H1 (cell line): ENCODE data around the gene ELOA. TPM values are rescaled to one million over a fixed set of nuclear protein-coding genes. Genes with fewer than 3 reads are reported as not detected.

Experiments
- CTCF ChIA-PET: fragments of 300-600 bp; sonication (Branson Sonifier 250); formaldehyde crosslinking; loops from one replicate; lab custom pipeline; 2021; ENCODE audit not compliant: partially characterized antibody; lab: Charles Lee
- POLR2A ChIA-PET: fragments of 300-600 bp; sonication (Branson Sonifier 250); formaldehyde crosslinking; loops from one replicate; lab custom pipeline; 2021; ENCODE audit warnings: inconsistent platforms; ENCODE audit not compliant: partially characterized antibody; lab: Charles Lee
- DNase-seq, 2 experiments: peaks; one replicate each; pipeline versions ENCODE4 v3.0.0 to v3.0.0-alpha.2; 2010 to 2022; ENCODE audit warnings: low spot score in 2 of 2, low read depth in 1 of 2, mixed read lengths in 1 of 2
- FAIRE-seq: peaks from 2 replicates; lab custom pipeline; 2011; peaks lifted over from hg19 to GRCh38; lab: Jason Lieb, UNC
- H2AFZ ChIP-seq: 2 replicates; pipeline ENCODE4 v1.8.1; 2012; ENCODE audit warnings: low read length, inconsistent platforms
- H2AK5ac ChIP-seq: 2 replicates; pipeline ENCODE4 v1.6.1; 2013; ENCODE audit warnings: low read depth, low read length
- H2BK120ac ChIP-seq: replicated peaks from 2 replicates; pipeline ENCODE3; 2013; ENCODE audit warnings: low read depth, low read length, inconsistent platforms
- H2BK12ac ChIP-seq: 2 replicates; pipeline ENCODE4 v1.6.1; 2013; ENCODE audit warnings: low read depth, low read length
- H2BK15ac ChIP-seq: 2 replicates; pipeline ENCODE4 v1.6.1; 2013; ENCODE audit warnings: low read length
- H2BK20ac ChIP-seq: 2 replicates; pipeline ENCODE4 v1.6.1; 2013; ENCODE audit warnings: low read length
- H2BK5ac ChIP-seq: 2 replicates; pipeline ENCODE4 v1.6.1; 2013; ENCODE audit warnings: low read depth, low read length
- H3K14ac ChIP-seq: 2 replicates; pipeline ENCODE4 v1.6.1; 2013; ENCODE audit warnings: inconsistent platforms; ENCODE audit not compliant: insufficient read length
- H3K18ac ChIP-seq: 2 replicates; pipeline ENCODE4 v1.6.1; 2013; ENCODE audit warnings: low read length; ENCODE audit errors: extremely low read depth
- H3K23ac ChIP-seq: 2 replicates; pipeline ENCODE4 v1.6.1; 2013; ENCODE audit warnings: inconsistent platforms; ENCODE audit not compliant: insufficient read length
- H3K23me2 ChIP-seq: 2 replicates; pipeline ENCODE4 v1.6.1; 2013; ENCODE audit warnings: low read depth, low read length
- H3K27ac ChIP-seq: 2 replicates; pipeline ENCODE4 v1.6.1; 2011; ENCODE audit warnings: low read depth, low read length, inconsistent platforms
- H3K27me3 ChIP-seq, 4 experiments: replicated peaks in 1 of 4; 1 replicate in 1 of 4; 2 replicates in 3 of 4; pipeline versions ENCODE4 v1.6.1 to v1.8.1; 2011 to 2013; ENCODE audit warnings: low read length in 3 of 4, mild to moderate bottlenecking in 3 of 4, inconsistent platforms in 2 of 4, mixed read lengths in 2 of 4, moderate library complexity in 1 of 4; ENCODE audit not compliant: control insufficient read depth in 3 of 4, insufficient read depth in 3 of 4; ENCODE audit errors: extremely low read depth in 1 of 4
- H3K36me3 ChIP-seq, 4 experiments: 2 replicates each; pipeline versions ENCODE4 v1.6.1 to v1.8.1; 2011 to 2013; ENCODE audit warnings: mild to moderate bottlenecking in 4 of 4, low read length in 3 of 4, moderate library complexity in 2 of 4, control low read depth in 1 of 4, inconsistent platforms in 1 of 4; ENCODE audit not compliant: insufficient read depth in 4 of 4, control insufficient read depth in 2 of 4
- H3K4ac ChIP-seq: replicated peaks from 2 replicates; pipeline ENCODE3; 2013; ENCODE audit warnings: low read length, low read depth, mixed read lengths, inconsistent platforms; ENCODE audit not compliant: insufficient read length
- H3K4me1 ChIP-seq, 4 experiments: replicated peaks in 1 of 4; 1 replicate in 1 of 4; 2 replicates in 3 of 4; pipeline versions ENCODE4 v1.6.1 to v1.8.1; 2011 to 2013; ENCODE audit warnings: low read length in 3 of 4, inconsistent platforms in 2 of 4, mixed read lengths in 1 of 4; ENCODE audit not compliant: insufficient read depth in 4 of 4, control insufficient read depth in 3 of 4
- H3K4me2 ChIP-seq, 2 experiments: 2 replicates each; pipeline versions ENCODE4 v1.6.1 to v1.8.1; 2011 to 2013; ENCODE audit warnings: low read depth in 2 of 2, low read length in 2 of 2, control low read depth in 1 of 2, inconsistent platforms in 1 of 2, mild to moderate bottlenecking in 1 of 2; ENCODE audit not compliant: insufficient read depth in 1 of 2
- H3K4me3 ChIP-seq, 4 experiments: fragments of 200-600, 300-600 bp in 1 of 4; sonication (generic), shearing (Covaris generic), sonication (Bioruptor Twin) in 1 of 4; 2 replicates each; pipeline versions ENCODE4 v1.5.1 to v1.8.1; 2011 to 2016; ENCODE audit warnings: low read length in 4 of 4, low read depth in 3 of 4, control low read depth in 2 of 4, inconsistent platforms in 2 of 4, mild to moderate bottlenecking in 2 of 4, mixed read lengths in 1 of 4, moderate library complexity in 1 of 4; ENCODE audit not compliant: insufficient read depth in 2 of 4; ENCODE audit errors: extremely low read depth in 1 of 4
- H3K56ac ChIP-seq: replicated peaks from 2 replicates; pipeline ENCODE3; 2013; ENCODE audit warnings: low read depth, mild to moderate bottlenecking, mixed read lengths, low read length, inconsistent platforms; ENCODE audit not compliant: insufficient read length
- H3K79me1 ChIP-seq: 2 replicates; pipeline ENCODE4 v1.6.1; 2013; ENCODE audit warnings: low read depth, low read length, control low read depth
- H3K79me2 ChIP-seq, 2 experiments: 2 replicates each; pipeline versions ENCODE4 v1.6.1 to v1.8.1; 2012 to 2013; ENCODE audit warnings: low read length in 2 of 2, mild to moderate bottlenecking in 2 of 2, inconsistent platforms in 1 of 2; ENCODE audit not compliant: insufficient read depth in 2 of 2, control insufficient read depth in 1 of 2
- H3K9ac ChIP-seq, 4 experiments: replicated peaks in 1 of 4; 1 replicate in 1 of 4; 2 replicates in 3 of 4; pipeline versions ENCODE4 v1.6.1 to v1.8.1; 2011 to 2013; ENCODE audit warnings: low read depth in 3 of 4, low read length in 3 of 4, control low read depth in 2 of 4, mild to moderate bottlenecking in 2 of 4, moderate library complexity in 2 of 4, inconsistent platforms in 1 of 4; ENCODE audit errors: extremely low read depth in 1 of 4
- H3K9me3 ChIP-seq, 2 experiments: 2 replicates each; pipeline versions ENCODE4 v1.6.1 to v1.8.1; 2012 to 2013; ENCODE audit warnings: mild to moderate bottlenecking in 2 of 2, moderate library complexity in 2 of 2, control low read depth in 1 of 2, inconsistent platforms in 1 of 2, low read depth in 1 of 2, low read length in 1 of 2, mixed read lengths in 1 of 2; ENCODE audit not compliant: insufficient read depth in 2 of 2
- H4K20me1 ChIP-seq, 2 experiments: replicated peaks in 1 of 2; 2 replicates each; pipeline versions ENCODE3 to v1.8.1; 2011 to 2013; ENCODE audit warnings: inconsistent platforms in 2 of 2, low read length in 2 of 2, mild to moderate bottlenecking in 1 of 2; ENCODE audit not compliant: insufficient read depth in 2 of 2, control insufficient read depth in 1 of 2
- H4K5ac ChIP-seq: 2 replicates; pipeline ENCODE4 v1.6.1; 2013; ENCODE audit warnings: low read length, low read depth, mixed read lengths, inconsistent platforms; ENCODE audit not compliant: insufficient read length
- H4K8ac ChIP-seq: 2 replicates; pipeline ENCODE4 v1.8.0; 2013; ENCODE audit warnings: mild to moderate bottlenecking, moderate library complexity, low read length, inconsistent platforms; ENCODE audit not compliant: insufficient read depth; ENCODE audit errors: extremely low read depth
- H4K91ac ChIP-seq: replicated peaks from 2 replicates; pipeline ENCODE3; 2013; ENCODE audit warnings: low read length, mixed read lengths, inconsistent platforms; ENCODE audit not compliant: insufficient read length
- CHD1 ChIP-seq: IDR thresholded peaks from 2 replicates; pipeline ENCODE4 v1.6.1; 2012; ENCODE audit warnings: low read depth, low read length, improper control_type of control experiment
- EGR1 ChIP-seq: IDR thresholded peaks from 2 replicates; pipeline ENCODE4 v1.6.1; 2011; ENCODE audit warnings: low read depth, low read length, borderline replicate concordance
- EP300 ChIP-seq, 2 experiments: IDR thresholded peaks; 1 replicate in 1 of 2; 2 replicates in 1 of 2; pipeline ENCODE4 v1.6.1; 2011 to 2012; ENCODE audit warnings: low read depth in 2 of 2, low read length in 2 of 2, mild to moderate bottlenecking in 2 of 2, borderline replicate concordance in 1 of 2, inconsistent platforms in 1 of 2, moderate library complexity in 1 of 2
- HDAC2 ChIP-seq, 2 experiments: fragments of 300-600 bp in 1 of 2; sonication (generic) in 1 of 2; IDR thresholded peaks; 2 replicates each; pipeline ENCODE4 v1.6.1; 2011 to 2012; ENCODE audit warnings: low read depth in 2 of 2, low read length in 2 of 2, mild to moderate bottlenecking in 2 of 2, moderate library complexity in 2 of 2, borderline replicate concordance in 1 of 2, inconsistent platforms in 1 of 2
- NANOG ChIP-seq: IDR thresholded peaks from 2 replicates; pipeline ENCODE4 v1.6.1; 2011; ENCODE audit warnings: low read length, low read depth, mild to moderate bottlenecking, inconsistent platforms; ENCODE audit not compliant: insufficient read depth, poor library complexity, severe bottlenecking
- NRF1 ChIP-seq: IDR thresholded peaks from 2 replicates; pipeline ENCODE4 v1.6.1; 2011; ENCODE audit warnings: mild to moderate bottlenecking, low read depth, low read length, improper control_type of control experiment
- PHF8 ChIP-seq: fragments of 200-600 bp; sonication (generic); conservative IDR thresholded peaks from 2 replicates; pipeline ENCODE4 v1.7.1; 2012; ENCODE audit warnings: low read depth, mild to moderate bottlenecking, inconsistent platforms, low read length, moderate library complexity
- SP1 ChIP-seq: IDR thresholded peaks from 2 replicates; pipeline ENCODE4 v1.6.1; 2011; ENCODE audit warnings: low read depth, low read length
- SP2 ChIP-seq: IDR thresholded peaks from 2 replicates; pipeline ENCODE4 v1.6.1; 2012; ENCODE audit warnings: mild to moderate bottlenecking, low read length, inconsistent platforms
- SRF ChIP-seq: IDR thresholded peaks from 2 replicates; pipeline ENCODE4 v1.6.1; 2011; ENCODE audit warnings: mild to moderate bottlenecking, low read depth, low read length, moderate library complexity
- SUZ12 ChIP-seq: fragments of 200-600 bp; sonication (generic); IDR thresholded peaks from 2 replicates; pipeline ENCODE4 v1.6.1; 2012; ENCODE audit warnings: mild to moderate bottlenecking, inconsistent platforms, low read length, moderate library complexity, mixed read lengths
- TAF7 ChIP-seq: optimal IDR thresholded peaks from 2 replicates; pipeline ENCODE3; 2011; ENCODE audit warnings: low read depth, mild to moderate bottlenecking, inconsistent platforms, low read length, moderate library complexity, borderline replicate concordance
- TCF12 ChIP-seq: IDR thresholded peaks from 2 replicates; pipeline ENCODE4 v1.6.1; 2011; ENCODE audit warnings: low read depth, mild to moderate bottlenecking, low read length
- WGBS, 2 experiments: shearing (Covaris generic) in 1 of 2; methylation state at CpG; one replicate each; pipeline versions ENCODE4 v1.1.6 to v1.1.7; 2013 to 2015; ENCODE audit warnings: low lambda C conversion rate in 2 of 2, mixed read lengths in 2 of 2, inconsistent platforms in 1 of 2, low coverage in 1 of 2, missing lambda C conversion rate in 1 of 2; ENCODE audit not compliant: insufficient replicate concordance in 2 of 2, insufficient coverage in 1 of 2, insufficient read length in 1 of 2; ENCODE audit errors: extremely low coverage in 1 of 2, missing lambda C conversion rate in 1 of 2; 5-methylcytosine and 5-hydroxymethylcytosine counted together
- polyA plus RNA-seq, 7 experiments: library from polyadenylated mRNA; depleted of rRNA in 3 of 7; stranded (reverse) in 5 of 7; unstranded in 2 of 7; fragments of >200 nt in 5 of 7; fragments of 200-250 nt in 2 of 7; gene quantifications; 1 replicate in 5 of 7; 2 replicates in 1 of 7; 4 replicates in 1 of 7; pipeline versions ENCODE4 v1.2.1 to v1.2.3, GENCODE V29; 2011 to 2013; ENCODE audit warnings: missing spikeins in 2 of 7, mixed read lengths in 2 of 7
- total RNA-seq: library from RNA; stranded (reverse); fragmentation: NEBNext Ultra II Directional; extraction: Animal tissue kit (Norgen Biotek cat#: 25700); gene quantifications from 2 replicates; pipeline ENCODE4 v1.2.1, GENCODE V29; 2021

ELOA gene
- total and polyA plus RNA-seq, 2 of the 8 experiments (the other 6 are each of a cell fraction or from before 2014, with no cell fraction given), result 15.7 to 61.1 TPM

- WGBS, 2 experiments, result 93% methylated on average over 3 of the region's 3 CpGs; no CpG with 5 or more reads in 1 of the 2 experiments
- CTCF ChIA-PET, result interaction anchor here (0.7 to 6.2 kb wide), 7 partner anchors 7 to 124 kb away, joined by 3 to 66 read pairs (median 4); partner anchors contain the start of genes GALE and HMGCL
- Histone ChIP-seq H3K23ac (no peak overlapping the region), H3K9me3 (no peaks in the 10 kb centered on the region), H4K5ac (no peak overlapping the region), H2AK5ac (no peak overlapping the region), H4K20me1 (peaks cover 0 to 2% of the 10 kb centered on the region in 2 experiments), H2BK20ac (no peak overlapping the region), H3K4ac (no peak overlapping the region), H3K4me1 (peaks cover 0 to 1% (median 0%) of the 10 kb centered on the region in 4 experiments; a peak in 2 of 7 replicates), H3K4me3 (no peak overlapping the region), H3K27me3 (no peaks in the 10 kb centered on the region), H3K4me2 (no peak overlapping the region), H3K9ac (no peak overlapping the region), H3K79me1 (no peaks in the 10 kb centered on the region), H4K8ac (no peak overlapping the region), H3K27ac (no peak overlapping the region), H3K36me3 (no peaks in the 10 kb centered on the region; a peak in 1 of 8 replicates), H2BK12ac (no peak overlapping the region), H3K79me2 (no peaks in the 10 kb centered on the region), H3K14ac (no peak overlapping the region), H2BK120ac (no peak overlapping the region), H3K23me2 (no peaks in the 10 kb centered on the region), H2BK15ac (no peak overlapping the region), H3K18ac (no peak overlapping the region), H3K56ac (no peak overlapping the region), H4K91ac (no peak overlapping the region), H2AFZ (no peak overlapping the region), H2BK5ac (no peak overlapping the region)
- FAIRE-seq (no peak), DNase-seq (no peak)
- POLR2A ChIA-PET, result interaction anchor here (0.9 to 3.4 kb wide), 5 partner anchors 8 to 153 kb away, joined by 3 to 22 read pairs (median 5); partner anchors contain the start of genes LYPLA2 and PNRC2
- no peak for TF ChIP-seq SP2
- TF ChIP-seq EGR1, result no peak
- no peak for TF ChIP-seq PHF8
- no peak for TF ChIP-seq EP300 (IDR thresholded peaks at IDR 0.05; ENCODE audit: borderline replicate concordance in 1 of 2, low read depth in 2 of 2, low read length in 2 of 2)
- TF ChIP-seq SUZ12, result no peak
- no peak for TF ChIP-seq SRF
- no peak for TF ChIP-seq CHD1
- no peak for TF ChIP-seq SP1
- TF ChIP-seq TCF12, result no peak
- TF ChIP-seq NRF1, result no peak
- TF ChIP-seq TAF7, result no peak
- TF ChIP-seq NANOG, result no peak
- TF ChIP-seq HDAC2 (IDR thresholded peaks at IDR 0.05; ENCODE audit: borderline replicate concordance in 1 of 2, low read depth in 2 of 2, low read length in 2 of 2), result no peak
Measured at GRCh38 chr1:23807453-23807852, 64.2 kb downstream of the ELOA start.
